Panc1 (cell line): Measurements from ENCODE around the gene ACSM3. TPM values are rescaled to one million over a fixed set of nuclear protein-coding genes. Genes with fewer than 3 reads are reported as not detected.

ENCODE experiments used
- ATAC-seq: fragments of 200-7000 bp; cut with Tn5 transposase; 2 replicates; pipeline ENCODE4 v1.9.1; 2020; ENCODE audit warnings: mild to moderate bottlenecking, moderate library complexity
- BruUV-seq: library from RNA; stranded (reverse); fragments of 400-500 nt; replicated peaks from 2 replicates; lab custom pipeline; 2021; lab: Mats Ljungman, UMichigan
- CTCF ChIA-PET: fragments of 300-600 bp; sonication (Branson Sonifier 250); formaldehyde crosslinking; loops from one replicate; lab custom pipeline; 2022; ENCODE audit warnings: antibody characterized with exemption; lab: Charles Lee
- POLR2A ChIA-PET: fragments of 300-600 bp; sonication (Branson Sonifier 250); formaldehyde crosslinking; loops from one replicate; lab custom pipeline; 2022; ENCODE audit warnings: antibody characterized with exemption; lab: Charles Lee
- DNase-seq: peaks from one replicate; pipeline ENCODE4 v3.0.0-alpha.2; 2010; ENCODE audit warnings: low read depth, low spot score
- H3K27ac ChIP-seq: 2 replicates; pipeline ENCODE4 v1.5.1; 2011; ENCODE audit warnings: mild to moderate bottlenecking, low read length, inconsistent platforms
- H3K27me3 ChIP-seq: fragments of 200-500 bp; sonication (Bioruptor generic); 2 replicates; pipeline ENCODE4 v1.6.0; 2014; ENCODE audit warnings: low read length, inconsistent platforms; ENCODE audit not compliant: control insufficient read depth, insufficient read depth
- H3K36me3 ChIP-seq: fragments of 200-500 bp; sonication (Bioruptor generic); 2 replicates; pipeline ENCODE4 v1.5.1; 2014; ENCODE audit warnings: inconsistent platforms, mild to moderate bottlenecking, low read length, moderate library complexity; ENCODE audit not compliant: control insufficient read depth, insufficient read depth
- H3K4me1 ChIP-seq: 2 replicates; pipeline ENCODE4 v1.5.1; 2011; ENCODE audit warnings: inconsistent platforms, mild to moderate bottlenecking, low read length, moderate library complexity; ENCODE audit not compliant: control insufficient read depth, insufficient read depth
- H3K4me3 ChIP-seq, 2 experiments: 2 replicates each; pipeline ENCODE4 v1.5.1; 2011 to 2012; ENCODE audit warnings: low read depth in 2 of 2, low read length in 2 of 2, mild to moderate bottlenecking in 2 of 2, inconsistent platforms in 1 of 2, moderate library complexity in 1 of 2
- H3K9me3 ChIP-seq: fragments of 200-500 bp; sonication (Bioruptor generic); 2 replicates; pipeline ENCODE4 v1.5.1; 2014; ENCODE audit warnings: low read depth, mild to moderate bottlenecking, inconsistent platforms, low read length, moderate library complexity; ENCODE audit not compliant: control insufficient read depth, insufficient read depth
- CTCF ChIP-seq: fragments of 450-650 bp; IDR thresholded peaks from 2 replicates; pipeline ENCODE4 v1.5.1; 2017; ENCODE audit warnings: mild to moderate bottlenecking
- POLR2AphosphoS5 ChIP-seq: IDR thresholded peaks from 2 replicates; pipeline ENCODE4 v1.6.1; 2012; ENCODE audit warnings: mild to moderate bottlenecking, low read depth, low read length, moderate library complexity
- REST ChIP-seq, 2 experiments: IDR thresholded peaks; 2 replicates each; pipeline ENCODE4 v1.6.1; 2011 to 2012; ENCODE audit warnings: low read depth in 2 of 2, control low read depth in 1 of 2, low read length in 1 of 2, mild to moderate bottlenecking in 1 of 2, moderate library complexity in 1 of 2; ENCODE audit not compliant: insufficient read depth in 1 of 2
- SIN3A ChIP-seq: IDR thresholded peaks from 2 replicates; pipeline ENCODE4 v1.6.1; 2012; ENCODE audit warnings: low read depth, mild to moderate bottlenecking, low read length, moderate library complexity, borderline replicate concordance; ENCODE audit not compliant: insufficient read depth
- TCF7L2 ChIP-seq: IDR thresholded peaks from 2 replicates; pipeline ENCODE4 v1.6.1; 2011; ENCODE audit warnings: mild to moderate bottlenecking, low read depth, low read length, inconsistent platforms
- in situ Hi-C: cut with HindIII; loops from 2 replicates; pipeline ENCODE4 v1.10.0; 2016; ENCODE audit warnings: low sequenced_read_pairs, low pct_unique_long_range_greater_than_20kb
- intact Hi-C: fragments of 100-400 bp; cut with micrococcal nuclease; formaldehyde crosslinking; loops from one replicate; pipeline ENCODE4 v1.10.0; 2022; ENCODE audit not compliant: unreplicated experiment
- total RNA-seq: library from RNA; stranded (reverse); gene quantifications from one replicate; pipeline ENCODE4 v1.2.1, GENCODE V29; 2021; ENCODE audit not compliant: unreplicated experiment

The ACSM3 gene
- total RNA-seq, 1 experiment from 2014 or later: 0.44 TPM

GRCh38 chr16:20749474-20749873 is 14.3 kb upstream of the ACSM3 start:
- Histone ChIP-seq H3K4me1 (no peaks in the 10 kb centered on the region), H3K9me3 (no peaks in the 10 kb centered on the region; the same call in 1 of the 2 replicates), H3K4me3 (no peak overlapping the region), H3K36me3 (no peaks in the 10 kb centered on the region), H3K27ac (no peak overlapping the region), H3K27me3 (peaks cover 18% of the 10 kb centered on the region)
- CTCF ChIA-PET: no interaction called here
- DNase-seq (no peak), ATAC-seq (no peak)
- POLR2A ChIA-PET: no interaction called here
- in situ Hi-C loops: no loop called here
- TF ChIP-seq CTCF: no peak
- TF ChIP-seq POLR2AphosphoS5: no peak
- no peak for TF ChIP-seq TCF7L2
- no peak for TF ChIP-seq REST (IDR thresholded peaks at IDR 0.05; ENCODE audit: insufficient read depth in 1 of 2, low read depth in 2 of 2, low read length in 1 of 2)
- TF ChIP-seq SIN3A: no peak
- no TSS peak for BruUV-seq
- intact Hi-C loops: no loop called here

GRCh38 chr16:20750558-20750957 is 13.3 kb upstream of the ACSM3 start:
- Histone ChIP-seq H3K4me3 (no peak overlapping the region), H3K4me1 (no peaks in the 10 kb centered on the region), H3K9me3 (no peaks in the 10 kb centered on the region; the same call in 1 of the 2 replicates), H3K27ac (no peak overlapping the region), H3K27me3 (peaks cover 24% of the 10 kb centered on the region), H3K36me3 (no peaks in the 10 kb centered on the region)
- ChIA-PET CTCF (no interaction called here), POLR2A (interaction anchor here (0.6 kb wide), 1 partner anchor 150 kb away, joined by 3 read pairs; no protein-coding TSS in a partner anchor)
- DNase-seq (no peak), ATAC-seq (no peak)
- no peak for TF ChIP-seq POLR2AphosphoS5
- no peak for TF ChIP-seq CTCF
- no peak for TF ChIP-seq TCF7L2
- in situ Hi-C loops (no loop called here), intact Hi-C loops (no loop called here)
- no TSS peak for BruUV-seq

- ChIA-PET POLR2A (no interaction called here), CTCF (no interaction called here)
- Histone ChIP-seq H3K9me3 (no peaks in the 10 kb centered on the region), H3K4me1 (no peaks in the 10 kb centered on the region), H3K27me3 (peaks cover 24% of the 10 kb centered on the region), H3K4me3 (no peak overlapping the region), H3K27ac (no peak overlapping the region), H3K36me3 (no peaks in the 10 kb centered on the region)
- in situ Hi-C loops: no loop called here
- no peak for DNase-seq
- intact Hi-C loops: no loop called here
- no TSS peak for BruUV-seq
- ATAC-seq: no peak
- TF ChIP-seq REST (IDR thresholded peaks at IDR 0.05; ENCODE audit: insufficient read depth in 1 of 2, low read depth in 2 of 2, low read length in 1 of 2): no peak
- no peak for TF ChIP-seq CTCF
- TF ChIP-seq SIN3A: no peak
- TF ChIP-seq POLR2AphosphoS5: no peak
- TF ChIP-seq TCF7L2: no peak
Measured at GRCh38 chr16:20753727-20754126, 10.1 kb upstream of the ACSM3 start.
